DND-41 (cell line): ENCODE measurements around the gene IQGAP2.

Source experiments
- EZH2 ChIP-seq: IDR thresholded peaks from 3 replicates; pipeline ENCODE4 v1.6.1; 2012; ENCODE audit warnings: borderline replicate concordance, low read depth, mild to moderate bottlenecking, moderate library complexity, low read length, inconsistent platforms; ENCODE audit not compliant: severe bottlenecking
- TF ChIP-seq, protein P1 (sequence below): IDR thresholded peaks from 2 replicates; pipeline ENCODE4 v1.5.1; 2012; ENCODE audit warnings: borderline replicate concordance, low read length, moderate library complexity, mild to moderate bottlenecking; ENCODE audit not compliant: poor library complexity, severe bottlenecking; ENCODE audit errors: extremely low read depth

DNA sequence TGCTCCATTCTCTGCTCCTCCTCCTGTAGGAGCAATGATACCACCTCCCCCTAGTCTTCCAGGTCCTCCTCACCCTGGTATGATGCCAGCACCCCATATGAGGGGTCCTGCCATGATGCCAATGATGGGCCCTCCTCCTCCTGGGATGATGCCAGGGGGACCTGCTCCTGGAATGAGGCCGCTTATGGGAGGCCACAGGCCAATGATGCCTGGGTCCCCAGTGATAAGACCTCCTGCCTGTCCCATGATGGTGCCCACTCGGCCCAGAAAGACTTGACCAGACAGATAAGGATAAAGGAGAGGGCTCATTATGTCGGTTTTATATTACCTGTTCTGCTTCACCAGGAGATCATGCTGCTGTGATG, 26.2 kb upstream of the IQGAP2 start:
- TF ChIP-seq, protein P1, sequence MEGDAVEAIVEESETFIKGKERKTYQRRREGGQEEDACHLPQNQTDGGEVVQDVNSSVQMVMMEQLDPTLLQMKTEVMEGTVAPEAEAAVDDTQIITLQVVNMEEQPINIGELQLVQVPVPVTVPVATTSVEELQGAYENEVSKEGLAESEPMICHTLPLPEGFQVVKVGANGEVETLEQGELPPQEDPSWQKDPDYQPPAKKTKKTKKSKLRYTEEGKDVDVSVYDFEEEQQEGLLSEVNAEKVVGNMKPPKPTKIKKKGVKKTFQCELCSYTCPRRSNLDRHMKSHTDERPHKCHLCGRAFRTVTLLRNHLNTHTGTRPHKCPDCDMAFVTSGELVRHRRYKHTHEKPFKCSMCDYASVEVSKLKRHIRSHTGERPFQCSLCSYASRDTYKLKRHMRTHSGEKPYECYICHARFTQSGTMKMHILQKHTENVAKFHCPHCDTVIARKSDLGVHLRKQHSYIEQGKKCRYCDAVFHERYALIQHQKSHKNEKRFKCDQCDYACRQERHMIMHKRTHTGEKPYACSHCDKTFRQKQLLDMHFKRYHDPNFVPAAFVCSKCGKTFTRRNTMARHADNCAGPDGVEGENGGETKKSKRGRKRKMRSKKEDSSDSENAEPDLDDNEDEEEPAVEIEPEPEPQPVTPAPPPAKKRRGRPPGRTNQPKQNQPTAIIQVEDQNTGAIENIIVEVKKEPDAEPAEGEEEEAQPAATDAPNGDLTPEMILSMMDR = no peak
- TF ChIP-seq EZH2 = no peak
